OCI-LY1 (cell line): ENCODE results near the gene SLC22A23.

Experiments used
- CTCF ChIP-seq: fragments of 200-600 bp; sonication (generic), shearing (Covaris generic); IDR thresholded peaks from 2 replicates; pipeline ENCODE4 v1.5.1; 2017; ENCODE audit warnings: mild to moderate bottlenecking, antibody characterized with exemption, low read length, moderate library complexity, mixed read lengths
- EZH2 ChIP-seq: fragments of 200-600 bp; sonication (generic), shearing (Covaris generic); IDR thresholded peaks from 2 replicates; pipeline ENCODE4 v1.8.0; 2017; ENCODE audit warnings: borderline replicate concordance, mixed run types, mild to moderate bottlenecking, antibody characterized with exemption, low read length, moderate library complexity, mixed read lengths

- no peak for TF ChIP-seq CTCF
- no peak for TF ChIP-seq EZH2
Observed at GRCh38 chr6:3281631-3282475, 175.0 kb downstream of the SLC22A23 start.
